HG03432 (cell line): ENCODE measurements around the gene DNAJC6.
"Not testable (repeated sequence)": the region's sequence is repeated elsewhere in the genome, so short reads cannot be mapped to it uniquely, and the experiment has no call there.

Experiments
- ATAC-seq: cut with Tn5 transposase; IDR thresholded peaks from one replicate; pipeline ENCODE4 v1.9.1; 2021; ENCODE audit warnings: mild to moderate bottlenecking, moderate library complexity; ENCODE audit not compliant: unreplicated experiment

The DNAJC6 gene

GRCh38 chr1:65355031-65355712, 45.8 kb downstream of the DNAJC6 start:
- no peak for ATAC-seq

GRCh38 chr1:65357291-65357960, 48.1 kb downstream of the DNAJC6 start:
- ATAC-seq: no peak

- no peak for ATAC-seq
Observed at GRCh38 chr1:65359888-65360287, 50.5 kb downstream of the DNAJC6 start.

GRCh38 chr1:65360648-65361047, 51.3 kb downstream of the DNAJC6 start:
- no peak for ATAC-seq

GRCh38 chr1:65362545-65362944, 53.2 kb downstream of the DNAJC6 start:
- no peak for ATAC-seq

GRCh38 chr1:65363484-65363883, 54.1 kb downstream of the DNAJC6 start:
- no peak for ATAC-seq

GRCh38 chr1:65368403-65368802, 59.1 kb downstream of the DNAJC6 start:
- no peak for ATAC-seq

GRCh38 chr1:65371544-65371943, 62.2 kb downstream of the DNAJC6 start:
- no peak for ATAC-seq

- ATAC-seq: no peak
Observed at GRCh38 chr1:65372557-65372956, 63.2 kb downstream of the DNAJC6 start.

GRCh38 chr1:65377496-65378246, 68.3 kb downstream of the DNAJC6 start:
- no peak for ATAC-seq

GRCh38 chr1:65378247-65378946, 69.1 kb downstream of the DNAJC6 start:
- no peak for ATAC-seq

GRCh38 chr1:65384426-65384825, 75.1 kb downstream of the DNAJC6 start:
- ATAC-seq: not testable (repeated sequence)

- no peak for ATAC-seq
Observed at GRCh38 chr1:65386439-65386838, 77.1 kb downstream of the DNAJC6 start.

GRCh38 chr1:65387821-65388220, 78.5 kb downstream of the DNAJC6 start:
- ATAC-seq: no peak

- no peak for ATAC-seq
Observed at GRCh38 chr1:65388908-65389695, 79.8 kb downstream of the DNAJC6 start.

GRCh38 chr1:65392497-65392896, 83.2 kb downstream of the DNAJC6 start:
- no peak for ATAC-seq

GRCh38 chr1:65393347-65393746, 84.0 kb downstream of the DNAJC6 start:
- ATAC-seq: peak; percentile 97

GRCh38 chr1:65393928-65394327, 84.6 kb downstream of the DNAJC6 start:
- ATAC-seq: no peak

GRCh38 chr1:65395887-65396612, 86.7 kb downstream of the DNAJC6 start:
- ATAC-seq: no peak

GRCh38 chr1:65398083-65398482, 88.7 kb downstream of the DNAJC6 start:
- ATAC-seq: no peak
